GM18526 (cell line): Measurements from ENCODE around the gene ATXN1.

Source experiments
- POLR2A ChIP-seq: IDR thresholded peaks from 3 replicates; pipeline ENCODE4 v1.6.1; 2011; ENCODE audit not compliant: insufficient read length; ENCODE audit errors: extremely low read depth

Gene ATXN1

GRCh38 chr6:16380220-16380809 lies 380.9 kb downstream of the ATXN1 start:
- TF ChIP-seq POLR2A: no peak

- no peak for TF ChIP-seq POLR2A
These were observed 383.8 kb downstream of the ATXN1 start for GRCh38 chr6:16377470-16377869.

- TF ChIP-seq POLR2A: no peak
These were observed 385.4 kb downstream of the ATXN1 start for GRCh38 chr6:16375843-16376242.

GRCh38 chr6:16375206-16375605 lies 386.1 kb downstream of the ATXN1 start:
- TF ChIP-seq POLR2A: no peak

- no peak for TF ChIP-seq POLR2A
These were observed 386.6 kb downstream of the ATXN1 start for GRCh38 chr6:16374461-16375200.

GRCh38 chr6:16374016-16374415 lies 387.2 kb downstream of the ATXN1 start:
- no peak for TF ChIP-seq POLR2A

- no peak for TF ChIP-seq POLR2A
These were observed 389.1 kb downstream of the ATXN1 start for GRCh38 chr6:16372029-16372776.

- no peak for TF ChIP-seq POLR2A
These were observed 389.9 kb downstream of the ATXN1 start for GRCh38 chr6:16371401-16371800.

GRCh38 chr6:16370943-16371342 lies 390.3 kb downstream of the ATXN1 start:
- TF ChIP-seq POLR2A: no peak

GRCh38 chr6:16369989-16370388 lies 391.3 kb downstream of the ATXN1 start:
- no peak for TF ChIP-seq POLR2A

- TF ChIP-seq POLR2A: no peak
These were observed 392.0 kb downstream of the ATXN1 start for GRCh38 chr6:16369140-16369745.

- no peak for TF ChIP-seq POLR2A
These were observed 393.7 kb downstream of the ATXN1 start for GRCh38 chr6:16367571-16367970.

- no peak for TF ChIP-seq POLR2A
These were observed 397.5 kb downstream of the ATXN1 start for GRCh38 chr6:16363749-16364148.

GRCh38 chr6:16362819-16363589 lies 398.3 kb downstream of the ATXN1 start:
- no peak for TF ChIP-seq POLR2A

GRCh38 chr6:16362296-16362695 lies 399.0 kb downstream of the ATXN1 start:
- TF ChIP-seq POLR2A: no peak
